PC-3 (cell line): Measurements from ENCODE around the gene CMC2. TPM values are rescaled to one million over a fixed set of nuclear protein-coding genes. Genes with fewer than 3 reads are reported as not detected.
A peak's percentile ranks its signal among the peaks of the same experiment; 100 is the strongest.

Experiments
- ATAC-seq: fragments of 200-7000 bp; cut with Tn5 transposase; 2 replicates; pipeline ENCODE4 v1.9.1; 2020; ENCODE audit warnings: mild to moderate bottlenecking, moderate library complexity
- BruUV-seq: library from RNA; stranded (reverse); fragments of 400-500 nt; replicated peaks from 2 replicates; lab custom pipeline; 2021; lab: Mats Ljungman, UMichigan
- CTCF ChIA-PET: fragments of 300-600 bp; sonication (Branson Sonifier 250); formaldehyde crosslinking; loops from one replicate; lab custom pipeline; 2022; ENCODE audit warnings: antibody characterized with exemption; lab: Charles Lee
- POLR2A ChIA-PET: fragments of 300-600 bp; sonication (Branson Sonifier 250); formaldehyde crosslinking; loops from one replicate; lab custom pipeline; 2022; ENCODE audit warnings: antibody characterized with exemption; ENCODE audit not compliant: unreplicated experiment; lab: Charles Lee
- DNase-seq: peaks from one replicate; pipeline ENCODE4 v3.0.0-alpha.2; 2015
- H2AFZ ChIP-seq: fragments of 300-600 bp; sonication (generic); 2 replicates; pipeline ENCODE4 v1.6.0; 2016; ENCODE audit warnings: antibody characterized with exemption, low read length
- H3F3A ChIP-seq: fragments of 300-600 bp; sonication (generic); one replicate; pipeline ENCODE4 v1.6.0; 2017; ENCODE audit warnings: antibody characterized with exemption, low read length, control low read depth, mild to moderate bottlenecking; ENCODE audit not compliant: unreplicated experiment
- H3K27ac ChIP-seq: fragments of 300-600 bp; sonication (generic); 2 replicates; pipeline ENCODE4 v1.5.1; 2016; ENCODE audit warnings: mild to moderate bottlenecking, low read length
- H3K27me3 ChIP-seq: fragments of 300-600 bp; sonication (generic); 2 replicates; pipeline ENCODE4 v1.6.1; 2016; ENCODE audit warnings: low read length, mixed read lengths
- H3K36me3 ChIP-seq: fragments of 300-600 bp; sonication (generic); 2 replicates; pipeline ENCODE4 v1.6.1; 2016; ENCODE audit warnings: low read depth, mixed run types, low read length, mixed read lengths
- H3K4me1 ChIP-seq: fragments of 300-600 bp; sonication (generic); 2 replicates; pipeline ENCODE4 v1.5.1; 2016; ENCODE audit warnings: low read length; ENCODE audit not compliant: insufficient read depth
- H3K4me2 ChIP-seq: fragments of 300-600 bp; sonication (generic); 2 replicates; pipeline ENCODE4 v1.6.0; 2016; ENCODE audit warnings: low read length
- H3K4me3 ChIP-seq: fragments of 300-600 bp; sonication (generic); 2 replicates; pipeline ENCODE4 v1.5.1; 2016; ENCODE audit warnings: mild to moderate bottlenecking, low read length, mixed read lengths
- H3K79me2 ChIP-seq: fragments of 300-600 bp; sonication (generic); 2 replicates; pipeline ENCODE4 v1.6.1; 2017; ENCODE audit warnings: low read length, mixed read lengths
- H3K9ac ChIP-seq: fragments of 300-600 bp; sonication (generic); 2 replicates; pipeline ENCODE4 v1.6.0; 2016; ENCODE audit warnings: mild to moderate bottlenecking, low read length
- H3K9me2 ChIP-seq: fragments of 300-600 bp; sonication (generic); replicated peaks from 2 replicates; pipeline ENCODE4 v1.6.1; 2016; ENCODE audit warnings: mixed run types, low read length, mixed read lengths
- H3K9me3 ChIP-seq: fragments of 300-600 bp; sonication (generic); 2 replicates; pipeline ENCODE4 v1.6.1; 2016; ENCODE audit warnings: low read length, mixed read lengths
- H4K20me1 ChIP-seq: fragments of 300-600 bp; sonication (generic); 2 replicates; pipeline ENCODE4 v1.6.1; 2016; ENCODE audit warnings: low read length, mixed read lengths
- CTCF ChIP-seq: fragments of 300-600 bp; sonication (generic); conservative IDR thresholded peaks from 2 replicates; pipeline ENCODE4 v1.5.1; 2017; ENCODE audit warnings: antibody characterized with exemption, low read depth, mild to moderate bottlenecking, low read length
- EZH2 ChIP-seq: fragments of 300-600 bp; sonication (generic); IDR thresholded peaks from one replicate; pipeline ENCODE4 v1.6.1; 2017; ENCODE audit warnings: antibody characterized with exemption, mild to moderate bottlenecking, low read length; ENCODE audit not compliant: unreplicated experiment
- EZH2phosphoT487 ChIP-seq: fragments of 300-600 bp; sonication (generic); IDR thresholded peaks from 2 replicates; pipeline ENCODE4 v1.6.1; 2018; ENCODE audit warnings: mild to moderate bottlenecking, antibody characterized with exemption, low read length, borderline replicate concordance
- intact Hi-C: fragments of 100-400 bp; cut with micrococcal nuclease; formaldehyde crosslinking; loops from 2 replicates; pipeline ENCODE4 v1.9.0; 2023
- total RNA-seq: library from RNA; depleted of rRNA; stranded (reverse); fragments of >200 nt; gene quantifications from 2 replicates; pipeline ENCODE4 v1.2.3, GENCODE V29; 2014

Gene CMC2
- total RNA-seq, 1 experiment from 2014 or later: 86.2 TPM

GRCh38 chr16:81012974-81013373 lies 6.3 kb upstream of the CMC2 start:
- Histone ChIP-seq H3K36me3 (peaks cover 31% of the 10 kb centered on the region), H3K4me3 (no peak overlapping the region), H3F3A (no peaks in the 10 kb centered on the region), H3K79me2 (peaks cover 41% of the 10 kb centered on the region), H3K4me1 (peaks cover 6% of the 10 kb centered on the region; the same call in 1 of the 2 replicates), H3K9me3 (no peaks in the 10 kb centered on the region), H4K20me1 (no peaks in the 10 kb centered on the region), H3K9me2 (no peaks in the 10 kb centered on the region), H3K27me3 (no peaks in the 10 kb centered on the region), H3K27ac (no peak overlapping the region), H3K9ac (no peak overlapping the region), H2AFZ (no peak overlapping the region), H3K4me2 (no peak overlapping the region)
- CTCF ChIA-PET: no interaction called here
- POLR2A ChIA-PET: no interaction called here
- TF ChIP-seq EZH2 (no peak), EZH2phosphoT487 (no peak), CTCF (no peak)
- no peak for DNase-seq
- intact Hi-C loops: no loop called here
- ATAC-seq: no peak
- no TSS peak for BruUV-seq

GRCh38 chr16:81008505-81008789 lies 1.8 kb upstream of the CMC2 start:
- H3K4me3 ChIP-seq: peak overlapping the region; percentile 99
- ChIA-PET CTCF (no interaction called here), POLR2A (no interaction called here)
- no peaks in the 10 kb centered on the region for H3F3A ChIP-seq
- BruUV-seq: no TSS peak
- DNase-seq: no peak
- H3K9me3 ChIP-seq: no peaks in the 10 kb centered on the region
- peaks cover 79% of the 10 kb centered on the region for H3K79me2 ChIP-seq
- peaks cover 17% of the 10 kb centered on the region; the same call in 1 of the 2 replicates for H4K20me1 ChIP-seq
- H3K9me2 ChIP-seq: no peaks in the 10 kb centered on the region
- intact Hi-C loops: loop anchor here (5.0 kb wide), 1 partner anchor 171 kb away; no protein-coding TSS in a partner anchor
- no peak overlapping the region for H2AFZ ChIP-seq
- no peak for ATAC-seq
- H3K4me2 ChIP-seq: peak overlapping the region; percentile 99
- H3K27ac ChIP-seq: no peak overlapping the region
- TF ChIP-seq EZH2phosphoT487 (no peak), EZH2 (no peak), CTCF (no peak)
- no peaks in the 10 kb centered on the region for H3K27me3 ChIP-seq
- H3K4me1 ChIP-seq: peaks cover 9% of the 10 kb centered on the region; the same call in 1 of the 2 replicates
- H3K9ac ChIP-seq: peak overlapping the region; percentile 96
- peaks cover 10% of the 10 kb centered on the region; the same call in 1 of the 2 replicates for H3K36me3 ChIP-seq

- Histone ChIP-seq H3K27ac (peak overlapping the region; percentile 92), H3K9ac (peak overlapping the region; percentile 96), H4K20me1 (peaks cover 18% of the 10 kb centered on the region; the same call in 1 of the 2 replicates), H3K4me1 (peaks cover 10% of the 10 kb centered on the region; the same call in 1 of the 2 replicates), H3K27me3 (no peaks in the 10 kb centered on the region), H3F3A (no peaks in the 10 kb centered on the region), H3K36me3 (0 out of 2 replicates have a peak, but pooled peaks cover 3% of the 10 kb centered on the region), H3K9me3 (no peaks in the 10 kb centered on the region), H3K79me2 (peaks cover 93% of the 10 kb centered on the region), H3K4me2 (peak overlapping the region; percentile 99), H2AFZ (peak overlapping the region; percentile 87), H3K9me2 (no peaks in the 10 kb centered on the region), H3K4me3 (peak overlapping the region; percentile 99)
- TSS peak; percentile 48 for BruUV-seq
- POLR2A ChIA-PET: no interaction called here
- ATAC-seq (peak; percentile 56), DNase-seq (peak; percentile 41)
- TF ChIP-seq EZH2phosphoT487 (no peak), EZH2 (no peak), CTCF (no peak)
- CTCF ChIA-PET: no interaction called here
- intact Hi-C loops: loop anchor here (2.0 to 5.0 kb wide), 2 partner anchors 28 to 169 kb away; partner anchors contain the start of gene ATMIN
Observed at GRCh38 chr16:81006211-81006812, 373 bp downstream of the CMC2 start.
